ENCODE data around the gene ZNF692.

The ZNF692 gene

GRCh38 chr1:248818505-248819374 lies 40.1 kb downstream of the ZNF692 start:
- Histone ChIP-seq H3K36me3 (ENCODE audit: control insufficient read depth, low read length) (peaks cover 60% of the 10 kb centered on the region), H3K4me2 (ENCODE audit: low read length) (no peak overlapping the region), H3K79me2 (ENCODE audit: control insufficient read depth, low read length) (peaks cover 46% of the 10 kb centered on the region)

GRCh38 chr1:248817065-248817464 lies 41.8 kb downstream of the ZNF692 start:
- Histone ChIP-seq H3K9me3 (ENCODE audit: control insufficient read depth, insufficient read depth, low read length) (no peaks in the 10 kb centered on the region), H3K4me2 (ENCODE audit: low read length) (no peak overlapping the region), H3K79me2 (ENCODE audit: control insufficient read depth, low read length) (peaks cover 31% of the 10 kb centered on the region), H3K4me3 (ENCODE audit: low read length) (no peak overlapping the region), H3K4me1 (ENCODE audit: control insufficient read depth, low read length) (peaks cover 19% of the 10 kb centered on the region), H4K20me1 (ENCODE audit: control insufficient read depth, insufficient read depth, low read depth, low read length) (peaks cover 5% of the 10 kb centered on the region; the same call in 1 of the 2 replicates), H3K27ac (ENCODE audit: low read depth, low read length) (no peak overlapping the region), H3K9me2 (replicated peaks; ENCODE audit: control insufficient read depth, low read length) (no peaks in the 10 kb centered on the region), H3K36me3 (ENCODE audit: control insufficient read depth, low read length) (peaks cover 59% of the 10 kb centered on the region), H3F3A (ENCODE audit: control insufficient read depth, insufficient read depth) (no peaks in the 10 kb centered on the region), H3K27me3 (ENCODE audit: control insufficient read depth, low read length) (no peaks in the 10 kb centered on the region)
- TF ChIP-seq CTCF (IDR thresholded peaks at IDR 0.05; ENCODE audit: low read depth, low read length, poor library complexity, severe bottlenecking): no peak
- TF ChIP-seq EZH2phosphoT487 (IDR thresholded peaks at IDR 0.05; ENCODE audit: borderline replicate concordance, low read length): no peak

More at GRCh38 chr1:248818505-248819374, 40.1 kb downstream of the ZNF692 start:
- H3F3A ChIP-seq (ENCODE audit: control insufficient read depth, insufficient read depth): no peaks in the 10 kb centered on the region
- H4K20me1 ChIP-seq (ENCODE audit: control insufficient read depth, insufficient read depth, low read depth, low read length): peaks cover 8% of the 10 kb centered on the region; the same call in 1 of the 2 replicates
- no peak overlapping the region for H3K4me3 ChIP-seq (ENCODE audit: low read length)
- no peaks in the 10 kb centered on the region for H3K9me3 ChIP-seq (ENCODE audit: control insufficient read depth, insufficient read depth, low read length)
- peaks cover 35% of the 10 kb centered on the region for H3K4me1 ChIP-seq (ENCODE audit: control insufficient read depth, low read length)
- H3K27ac ChIP-seq (ENCODE audit: low read depth, low read length): no peak overlapping the region
- no peaks in the 10 kb centered on the region for H3K27me3 ChIP-seq (ENCODE audit: control insufficient read depth, low read length)
- TF ChIP-seq EZH2phosphoT487 (IDR thresholded peaks at IDR 0.05; ENCODE audit: borderline replicate concordance, low read length) (no peak), CTCF (IDR thresholded peaks at IDR 0.05; ENCODE audit: low read depth, low read length, poor library complexity, severe bottlenecking) (no peak)
- H3K9me2 ChIP-seq (replicated peaks; ENCODE audit: control insufficient read depth, low read length): no peaks in the 10 kb centered on the region

DNA sequence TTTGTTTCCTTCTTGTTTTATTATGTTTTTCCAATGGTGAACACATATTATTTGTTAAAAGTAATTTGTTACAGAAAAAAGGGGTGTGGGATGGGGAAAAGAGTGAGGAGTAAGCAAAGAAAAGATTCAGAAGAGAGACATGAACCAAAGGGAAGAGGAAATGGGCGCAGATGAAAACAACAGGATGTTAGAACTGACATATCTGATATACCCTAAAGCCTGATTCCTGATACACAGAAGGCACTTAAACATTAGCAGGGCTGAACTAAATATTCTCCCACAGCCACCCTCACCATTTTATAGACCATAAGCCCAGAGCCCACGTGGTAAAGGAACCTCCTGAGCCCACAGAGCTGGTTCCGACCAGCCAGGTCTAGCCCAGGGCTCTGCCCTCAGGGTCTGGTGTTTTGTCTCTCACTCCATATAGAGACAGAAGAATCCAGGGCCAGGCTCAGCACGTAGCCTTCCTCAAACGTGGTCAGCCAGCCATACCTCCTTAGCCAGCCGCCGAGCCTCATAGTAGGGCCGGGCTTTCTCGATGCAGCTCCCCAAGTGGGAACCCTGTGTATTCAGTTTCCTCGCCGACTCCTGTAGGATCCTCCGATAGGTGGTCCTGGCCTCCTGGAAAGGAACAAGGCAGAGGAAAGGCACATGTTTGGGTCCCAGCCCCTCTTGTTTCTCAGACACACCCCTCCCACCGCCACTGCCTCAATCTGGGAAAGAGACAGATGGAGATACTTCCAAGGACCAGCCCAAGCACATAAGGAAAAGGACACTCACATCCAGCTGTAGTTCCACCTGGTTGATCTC lies 42.6 kb downstream of the ZNF692 start:
- Histone ChIP-seq H3K4me1 (ENCODE audit: control insufficient read depth, low read length) (peaks cover 13% of the 10 kb centered on the region), H3K36me3 (ENCODE audit: control insufficient read depth, low read length) (peaks cover 51% of the 10 kb centered on the region), H3K27me3 (ENCODE audit: control insufficient read depth, low read length) (no peaks in the 10 kb centered on the region), H3K27ac (ENCODE audit: low read depth, low read length) (no peak overlapping the region), H3K9me2 (replicated peaks; ENCODE audit: control insufficient read depth, low read length) (no peaks in the 10 kb centered on the region), H3F3A (ENCODE audit: control insufficient read depth, insufficient read depth) (no peaks in the 10 kb centered on the region), H3K79me2 (ENCODE audit: control insufficient read depth, low read length) (peaks cover 23% of the 10 kb centered on the region), H3K9me3 (ENCODE audit: control insufficient read depth, insufficient read depth, low read length) (no peaks in the 10 kb centered on the region), H3K4me2 (ENCODE audit: low read length) (no peak overlapping the region), H3K4me3 (ENCODE audit: low read length) (no peak overlapping the region), H4K20me1 (ENCODE audit: control insufficient read depth, insufficient read depth, low read depth, low read length) (no peaks in the 10 kb centered on the region)
- TF ChIP-seq EZH2phosphoT487 (IDR thresholded peaks at IDR 0.05; ENCODE audit: borderline replicate concordance, low read length): no peak
- no peak for TF ChIP-seq CTCF (IDR thresholded peaks at IDR 0.05; ENCODE audit: low read depth, low read length, poor library complexity, severe bottlenecking)

Data from DOHH2 (cell line).